ENCODE results near the gene ZNF92.
"Not testable (repeated sequence)": the region's sequence is repeated elsewhere in the genome, so short reads cannot be mapped to it uniquely, and the experiment has no call there.

ZNF92 gene

DNA sequence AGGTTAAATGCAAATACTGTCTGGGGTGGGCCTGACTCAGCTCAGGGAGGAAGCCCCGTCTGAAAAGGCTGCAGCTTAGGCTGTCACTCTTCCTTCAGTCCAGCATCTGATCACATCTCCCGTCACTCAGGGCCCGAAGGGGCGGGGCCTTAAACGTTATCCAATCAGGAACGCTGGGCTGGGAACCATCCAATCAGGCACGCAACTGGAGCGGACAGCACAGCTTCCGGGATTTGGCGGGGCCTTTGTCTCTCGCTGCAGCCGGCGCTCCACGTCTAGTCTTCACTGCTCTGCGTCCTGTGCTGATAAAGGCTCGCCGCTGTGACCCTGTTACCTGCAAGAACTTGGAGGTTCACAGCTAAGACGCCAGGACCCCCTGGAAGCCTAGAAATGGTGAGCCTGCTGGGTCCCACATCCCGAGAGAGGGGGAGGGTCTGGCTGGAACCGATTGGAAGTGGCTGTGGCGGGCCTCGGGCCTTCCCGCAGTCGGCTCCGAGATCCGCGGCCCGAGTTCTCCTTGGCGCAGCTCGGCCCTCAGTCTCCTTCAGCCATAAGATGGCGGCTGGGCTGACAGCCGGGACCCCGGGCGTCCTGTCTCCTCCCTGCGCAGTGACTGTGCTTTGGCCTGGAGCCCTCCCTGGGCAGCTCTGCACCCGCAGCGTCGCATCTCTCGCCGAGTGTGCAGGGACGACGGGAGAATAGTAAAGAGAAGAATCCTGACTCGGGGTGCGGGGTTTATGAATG lies at the start of gene ZNF92:
ZNF92 (plus strand) TSS at position 248 of the 744 bp plus-strand sequence; CDS start at position 391, 143 bp downstream.
- peak; percentile 99 for DNase-seq

DNA sequence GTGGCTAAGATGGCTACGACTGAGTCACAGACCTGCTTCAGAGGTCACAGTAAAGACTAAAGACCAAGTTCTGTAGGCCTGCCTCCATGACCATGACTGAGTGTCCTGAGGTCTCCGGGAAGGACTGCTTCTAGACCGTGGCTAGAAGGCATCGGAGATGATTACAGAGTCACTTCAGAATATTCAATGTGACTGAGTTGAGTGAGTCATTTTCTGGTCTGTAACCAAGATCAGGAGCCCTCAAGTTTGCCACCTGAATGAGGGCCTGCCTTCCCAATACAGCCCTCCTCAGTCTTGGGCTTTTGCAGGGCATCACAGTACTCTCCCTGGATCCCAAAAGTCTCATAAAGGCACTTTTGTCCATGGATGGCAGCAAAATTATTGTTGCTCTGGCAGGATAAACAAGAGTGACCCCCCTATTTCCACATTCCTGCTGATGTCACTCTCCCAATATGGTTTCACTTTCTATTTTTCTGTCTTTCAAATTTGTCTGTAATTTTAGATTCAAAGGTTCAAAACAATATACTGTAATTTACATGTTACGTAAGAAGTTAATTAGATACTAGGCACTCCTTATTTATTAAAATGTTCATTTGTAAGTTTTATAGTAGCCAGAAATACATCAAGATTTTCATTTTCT lies 47.7 kb upstream of the ZNF92 start:
- DNase-seq, result no peak

DNA sequence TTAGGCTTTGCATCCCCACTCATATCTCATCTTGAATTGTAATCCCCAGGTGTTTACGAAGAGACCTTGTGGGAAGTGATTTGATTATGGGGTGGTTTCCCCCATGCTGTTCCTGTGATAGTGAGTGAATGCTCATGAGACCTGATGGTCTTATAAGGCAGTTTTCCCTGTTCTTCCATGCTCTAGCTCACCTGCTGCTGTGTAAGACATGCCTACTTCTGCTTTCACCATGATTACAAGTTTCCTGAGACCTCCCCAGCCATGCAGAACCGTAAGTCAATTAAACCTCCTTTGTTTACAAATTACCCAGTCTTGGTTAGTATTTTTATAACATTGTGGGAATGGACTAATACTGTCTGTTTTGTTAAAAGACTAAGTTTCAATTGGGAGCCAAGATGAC lies 35.3 kb upstream of the ZNF92 start:
- DNase-seq, result no peak

DNA sequence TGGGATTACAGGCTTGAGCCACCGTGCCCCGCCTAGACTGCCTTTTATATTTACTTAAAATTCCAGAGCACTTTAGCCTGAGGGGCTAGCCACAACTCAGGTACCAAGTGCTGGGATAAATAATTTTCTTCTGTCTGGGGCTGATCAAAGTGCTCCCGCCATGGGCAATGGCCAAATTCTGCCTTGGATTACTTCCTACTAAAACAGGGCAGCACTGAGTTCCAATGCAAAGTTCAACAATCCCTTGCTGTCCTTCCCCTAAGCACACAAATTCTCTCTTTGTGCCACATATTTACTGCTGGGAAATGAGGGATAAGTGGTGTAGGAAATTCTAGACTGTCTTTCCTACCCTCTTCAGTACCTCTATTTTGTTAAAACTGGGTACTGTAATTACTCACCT lies 34.4 kb upstream of the ZNF92 start:
- no peak for DNase-seq

DNA sequence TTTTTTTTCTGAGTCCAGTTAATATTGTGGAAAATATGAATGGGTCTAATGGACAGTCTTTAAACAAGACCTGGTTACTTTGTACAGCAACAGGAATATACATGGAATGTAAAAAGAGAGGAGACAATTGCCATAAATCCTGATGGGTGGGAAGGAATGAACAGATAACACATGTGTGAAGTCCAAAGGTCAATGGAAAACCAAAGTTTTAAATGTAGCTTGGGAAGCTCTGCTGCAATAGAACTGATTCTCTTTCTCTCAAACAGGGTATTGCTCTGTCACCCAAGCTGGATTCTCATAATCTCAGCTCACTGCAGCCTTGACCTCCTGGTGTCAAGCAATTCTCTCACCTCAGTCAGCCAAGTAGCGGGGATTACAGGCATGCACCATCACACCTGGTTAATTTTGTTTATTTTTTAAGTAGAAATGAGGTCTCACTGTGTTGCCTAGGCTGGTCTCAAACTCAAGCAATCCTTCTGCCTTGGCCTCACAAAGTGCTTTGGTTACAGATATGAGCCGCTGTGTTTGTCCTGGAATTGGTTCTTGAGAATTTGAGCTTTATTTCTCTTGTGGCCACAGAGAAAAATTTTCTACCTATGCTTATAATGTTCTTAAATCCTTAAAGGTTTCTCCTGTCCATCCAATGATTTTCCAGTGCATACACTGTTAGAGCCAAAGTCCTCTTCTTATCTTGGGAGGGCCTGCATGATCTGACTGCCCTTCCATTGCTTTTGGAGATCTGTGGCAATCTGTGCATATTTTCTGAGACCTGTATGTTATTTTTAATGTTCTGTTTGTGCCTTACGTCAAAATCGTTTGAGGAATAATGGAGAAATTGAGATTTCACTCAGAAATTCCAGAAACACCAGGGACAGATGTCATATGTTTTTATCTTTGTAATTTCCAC lies 30.7 kb upstream of the ZNF92 start:
- no peak for DNase-seq

DNA sequence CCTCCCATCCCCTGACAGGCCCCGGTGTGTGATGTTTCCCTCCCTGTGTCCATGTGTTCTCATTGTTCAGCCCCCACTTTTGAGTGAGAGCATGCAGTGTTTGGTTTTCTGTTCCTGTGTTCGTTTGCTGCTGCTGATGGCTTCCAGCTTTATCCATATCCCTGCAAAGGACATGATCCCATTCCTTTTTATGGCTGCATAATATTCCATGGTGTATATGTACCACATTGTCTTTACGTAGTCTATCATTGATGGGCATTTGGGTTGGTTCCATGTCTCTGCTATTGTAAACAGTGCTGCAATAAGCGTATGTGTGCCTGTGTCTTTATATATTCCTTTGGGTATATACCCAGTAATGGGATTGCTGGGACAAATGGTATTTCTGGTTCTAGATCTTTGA lies 29.1 kb upstream of the ZNF92 start:
- not testable (repeated sequence) for DNase-seq

DNA sequence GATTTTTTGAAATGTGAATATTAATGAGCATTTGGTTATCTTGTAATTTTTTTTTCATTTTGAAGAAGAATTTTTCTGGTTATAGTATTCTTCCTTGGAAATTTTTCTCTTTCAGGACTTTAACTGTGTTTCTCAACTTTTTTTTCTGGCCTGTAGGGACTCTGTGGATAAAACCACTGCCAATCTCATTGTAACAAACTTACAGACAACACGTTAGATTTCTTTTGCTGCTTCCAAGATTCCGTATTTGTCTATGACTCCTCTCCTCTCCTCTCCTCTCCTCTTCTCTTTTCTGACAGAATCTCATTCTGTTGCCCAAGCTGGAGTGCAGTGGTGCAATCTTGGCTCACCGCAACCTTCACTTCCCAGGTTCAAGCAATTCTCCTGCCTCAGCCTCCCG lies 19.4 kb upstream of the ZNF92 start:
- DNase-seq, result no peak

DNA sequence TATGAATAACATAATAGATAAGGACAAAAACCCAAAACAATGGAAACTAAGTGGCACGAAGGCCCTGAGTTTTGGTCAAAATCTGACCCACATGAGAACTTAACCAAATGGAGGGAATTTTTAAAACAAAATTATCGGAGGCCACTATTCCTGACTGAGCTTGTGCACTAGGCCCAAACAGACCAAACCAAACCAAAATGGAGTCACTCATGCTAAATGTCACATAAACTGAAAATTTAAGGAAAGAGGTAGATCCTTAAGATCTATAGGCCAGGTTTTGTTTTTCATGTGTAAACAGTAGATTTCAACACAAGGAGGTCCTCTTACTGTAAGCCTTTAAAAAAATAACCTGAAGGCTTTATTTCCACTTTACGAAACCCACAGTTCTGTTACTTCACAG lies 3.8 kb upstream of the ZNF92 start:
- no peak for DNase-seq

DNA sequence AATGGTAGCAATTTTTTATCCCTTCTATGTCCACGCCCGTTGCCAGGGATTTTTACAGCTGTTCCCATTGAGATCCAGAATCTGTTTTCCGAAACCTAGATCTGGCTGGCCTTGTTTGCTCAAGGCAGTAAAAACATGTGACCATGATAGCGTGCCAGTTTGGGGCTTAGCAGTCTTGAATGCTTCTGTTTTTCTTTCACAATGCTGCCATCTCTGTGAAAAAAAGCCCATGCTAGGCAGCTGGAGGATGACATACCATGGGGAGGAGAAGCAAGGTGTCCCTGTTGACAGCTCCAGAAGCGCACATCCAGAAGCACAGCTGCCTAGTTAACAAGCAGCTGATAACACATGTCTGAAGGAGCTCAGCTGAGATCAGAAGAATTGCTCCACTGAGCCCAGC lies 2.2 kb upstream of the ZNF92 start:
- DNase-seq, result no peak

DNA sequence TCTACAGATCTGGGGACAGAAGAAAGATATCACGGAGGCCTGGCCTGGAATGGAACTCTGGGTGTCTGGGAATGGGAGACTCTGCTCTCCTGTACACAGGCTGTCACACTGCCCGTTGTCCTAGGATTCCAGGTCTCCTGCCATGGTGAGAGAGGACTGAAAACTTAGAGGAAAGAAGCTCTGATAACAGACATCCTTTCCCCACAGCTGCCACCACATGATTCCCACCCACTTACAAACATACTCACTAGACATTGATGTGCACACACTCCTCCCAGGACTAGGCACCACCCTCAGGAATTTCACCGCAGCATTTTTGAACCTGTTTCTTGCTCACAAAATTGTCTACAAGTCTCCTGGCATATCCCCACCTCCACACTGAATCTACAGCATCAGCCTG lies 5.7 kb downstream of the ZNF92 start:
- no peak for DNase-seq

DNA sequence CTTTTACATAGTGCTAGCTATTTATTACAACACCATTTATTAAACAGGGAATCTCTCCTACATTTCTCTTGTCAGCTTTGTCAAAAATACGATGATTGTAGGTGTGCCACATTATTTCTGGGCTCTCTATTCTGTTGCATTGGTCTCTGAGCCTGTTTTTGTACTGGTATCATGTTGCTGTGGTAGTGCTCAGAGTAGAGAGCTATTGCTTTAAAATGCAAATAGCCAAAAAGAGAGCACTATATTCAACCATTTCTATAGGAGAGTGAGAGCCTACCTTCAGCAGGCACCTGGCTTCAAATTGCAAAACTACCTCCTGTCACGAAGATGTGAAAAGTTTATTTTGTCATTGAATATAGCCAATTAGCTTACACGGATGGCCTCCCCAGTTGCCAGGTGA lies 8.1 kb downstream of the ZNF92 start:
- no peak for DNase-seq

DNA sequence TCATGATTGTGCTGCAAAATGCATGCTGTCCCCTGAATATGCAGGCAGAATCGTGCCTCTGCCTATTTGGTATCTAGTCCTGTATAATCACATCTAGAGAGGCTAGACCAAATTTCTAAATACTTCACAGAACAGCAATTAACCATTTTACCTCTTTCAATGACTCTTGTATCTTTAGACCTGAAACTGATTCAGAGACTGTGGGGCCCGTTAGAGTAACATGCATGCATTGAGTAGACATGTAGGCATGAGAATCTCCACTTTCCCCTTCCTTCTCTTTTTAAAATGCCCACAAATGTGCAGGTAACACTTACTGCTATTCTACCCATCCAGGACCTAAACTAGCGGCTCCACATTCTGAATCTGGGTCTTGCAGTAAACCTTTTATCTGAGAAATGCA lies 8.8 kb downstream of the ZNF92 start:
- DNase-seq, result no peak

DNA sequence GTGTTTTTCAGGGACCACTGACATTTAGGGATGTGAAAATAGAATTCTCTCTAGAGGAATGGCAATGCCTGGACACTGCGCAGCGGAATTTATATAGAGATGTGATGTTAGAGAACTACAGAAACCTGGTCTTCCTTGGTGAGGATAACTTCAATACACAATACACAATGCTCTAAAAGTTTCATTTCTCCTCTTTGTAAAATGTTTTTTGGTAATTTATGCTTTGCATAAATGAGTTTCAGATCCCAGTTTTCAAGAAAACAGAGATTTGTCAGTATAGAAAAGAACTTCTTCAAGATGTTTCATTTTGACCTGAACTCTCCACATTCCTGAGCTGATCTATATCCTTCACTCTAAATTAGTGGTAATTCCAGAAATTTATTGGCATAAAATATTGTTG lies 14.2 kb downstream of the ZNF92 start:
- no peak for DNase-seq

DNA sequence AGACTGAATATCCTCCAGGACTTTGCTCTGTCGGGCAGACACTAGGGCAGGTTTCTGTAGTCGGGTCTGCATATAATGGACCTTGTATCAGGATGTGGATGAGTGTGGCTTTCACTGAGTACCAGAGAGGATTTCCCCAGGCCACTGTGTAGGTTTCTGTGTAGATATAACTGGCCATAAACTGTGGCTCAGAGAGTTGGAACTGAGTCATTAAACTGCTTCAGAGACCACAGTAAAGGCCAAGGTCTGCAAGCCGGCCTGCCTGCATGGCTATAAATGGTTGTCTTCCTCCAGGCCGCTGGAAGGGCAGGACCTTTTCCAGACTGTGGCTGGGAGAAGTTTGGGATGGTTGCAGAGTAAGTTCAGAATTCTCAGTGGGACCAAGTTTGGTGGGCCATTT lies 16.9 kb downstream of the ZNF92 start:
- DNase-seq, result no peak

DNA sequence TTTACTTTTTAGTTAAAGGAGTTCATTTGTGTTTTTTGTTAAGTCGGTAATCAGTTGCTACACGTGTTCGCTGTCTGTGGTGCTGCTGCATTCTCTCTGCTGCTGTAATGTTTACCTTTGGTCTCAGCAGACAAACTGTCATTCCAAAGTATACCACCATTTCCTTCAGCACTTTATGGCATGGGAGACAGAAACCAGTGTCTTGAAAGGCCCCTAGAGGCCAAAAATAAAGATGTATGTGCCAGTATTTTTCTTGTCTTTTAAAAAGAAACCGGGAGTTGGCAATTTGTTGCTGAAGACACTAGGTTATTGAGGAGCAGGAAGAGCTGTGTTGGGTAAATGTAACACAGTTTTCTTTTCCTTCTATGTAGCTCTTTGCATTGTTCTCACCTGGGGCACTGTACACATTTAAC lies 24.1 kb downstream of the ZNF92 start:
- DNase-seq, result no peak

DNA sequence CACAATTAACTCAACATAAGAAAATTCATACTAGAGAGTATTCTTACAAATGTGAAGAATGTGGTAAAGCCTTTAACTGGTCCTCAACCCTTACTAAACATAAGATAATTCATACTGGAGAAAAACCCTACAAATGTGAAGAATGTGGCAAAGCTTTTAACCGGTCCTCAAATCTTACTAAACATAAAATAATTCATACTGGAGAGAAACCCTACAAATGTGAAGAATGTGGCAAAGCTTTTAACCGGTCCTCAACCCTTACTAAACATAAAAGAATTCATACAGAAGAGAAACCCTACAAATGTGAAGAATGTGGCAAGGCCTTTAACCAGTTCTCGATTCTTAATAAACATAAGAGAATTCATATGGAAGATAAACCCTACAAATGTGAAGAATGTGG lies 25.0 kb downstream of the ZNF92 start:
- DNase-seq, result not testable (repeated sequence)

DNA sequence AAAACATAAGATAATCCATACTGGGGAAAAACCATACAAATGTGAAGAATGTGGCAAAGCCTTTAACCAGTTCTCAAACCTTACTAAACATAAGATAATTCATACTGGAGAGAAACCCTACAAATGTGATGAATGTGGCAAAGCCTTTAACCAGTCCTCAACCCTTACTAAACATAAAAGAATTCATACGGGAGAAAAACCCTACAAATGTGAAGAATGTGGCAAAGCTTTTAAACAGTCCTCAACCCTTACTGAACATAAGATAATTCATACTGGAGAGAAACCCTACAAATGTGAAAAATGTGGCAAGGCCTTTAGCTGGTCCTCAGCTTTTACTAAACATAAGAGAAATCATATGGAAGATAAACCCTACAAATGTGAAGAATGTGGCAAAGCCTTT lies 25.4 kb downstream of the ZNF92 start:
- not testable (repeated sequence) for DNase-seq

DNA sequence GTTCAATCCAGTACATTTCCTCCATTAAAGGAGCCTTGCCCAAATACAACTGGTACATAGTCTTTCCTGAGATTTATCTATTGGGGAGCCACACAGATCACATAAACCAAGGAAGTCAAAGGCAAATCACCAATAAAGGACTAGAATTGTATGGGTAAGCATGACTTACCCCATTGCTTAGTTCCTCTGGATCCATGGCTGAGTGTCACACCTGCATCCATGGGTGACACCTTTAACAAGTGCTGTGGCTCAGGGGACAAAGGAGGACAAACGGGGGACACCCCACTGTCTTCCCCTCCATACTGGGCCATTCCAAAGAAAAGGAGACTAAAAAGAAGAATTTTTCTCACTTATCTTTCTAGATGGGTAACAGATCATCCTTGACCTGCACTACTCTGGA lies 30.4 kb downstream of the ZNF92 start:
- DNase-seq, result no peak

DNA sequence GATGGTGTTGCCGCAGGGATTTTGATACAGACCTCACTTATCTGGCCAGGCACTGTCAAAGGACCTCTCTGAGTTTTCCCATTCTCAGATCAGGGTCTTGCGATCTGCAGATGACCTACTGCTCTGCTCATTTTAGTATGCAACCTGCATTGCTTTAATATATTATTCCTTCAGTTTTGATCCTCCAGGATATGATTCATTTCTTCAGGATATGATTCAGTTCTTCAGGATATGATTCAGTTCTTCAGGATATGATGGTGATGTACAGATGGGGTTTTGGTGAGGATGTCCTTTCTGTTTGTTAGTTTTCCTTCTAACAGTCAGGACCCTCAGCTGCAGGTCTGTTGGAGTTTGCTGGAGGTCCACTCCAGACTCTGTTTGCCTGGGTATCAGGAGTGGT lies 33.1 kb downstream of the ZNF92 start:
- not testable (repeated sequence) for DNase-seq

DNA sequence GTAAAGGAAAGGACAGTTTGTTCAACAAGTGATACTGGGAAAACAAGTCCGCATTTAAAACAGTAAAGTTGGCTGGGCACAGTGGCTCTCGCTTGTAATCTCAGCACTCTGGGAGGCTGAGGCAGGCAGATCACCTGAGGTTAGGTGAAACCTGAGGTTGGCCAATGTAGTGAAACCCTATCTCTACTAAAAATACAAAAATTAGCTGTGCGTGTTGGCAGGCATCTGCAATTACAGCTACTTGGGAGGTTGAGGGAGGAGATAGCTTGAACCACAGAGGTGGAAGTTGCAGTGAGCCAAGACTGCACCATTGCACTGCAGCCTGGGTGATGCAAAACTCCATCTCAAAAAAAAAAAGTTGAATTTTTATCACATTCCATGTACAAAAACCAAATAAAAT lies 35.7 kb downstream of the ZNF92 start:
- DNase-seq, result no peak

DNA sequence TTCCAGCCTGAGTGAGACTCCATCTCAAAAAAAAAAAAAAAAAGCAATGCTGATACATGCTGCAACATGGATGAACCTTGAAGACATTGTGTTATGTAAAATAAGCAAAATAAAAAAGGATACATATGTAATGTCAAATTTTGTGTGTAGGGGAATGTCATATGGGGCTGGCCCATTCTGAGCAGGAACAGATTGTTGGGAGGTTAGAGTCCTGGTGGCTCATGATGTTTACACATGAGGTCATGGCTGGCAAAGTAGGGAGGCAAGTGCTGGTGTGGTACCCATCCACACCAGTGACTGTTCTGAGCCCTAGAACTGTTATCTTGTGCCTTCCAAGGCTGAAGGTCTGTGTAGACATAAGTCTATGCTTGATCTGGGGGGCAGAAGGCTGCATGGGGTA lies 37.6 kb downstream of the ZNF92 start:
- no peak for DNase-seq

DNA sequence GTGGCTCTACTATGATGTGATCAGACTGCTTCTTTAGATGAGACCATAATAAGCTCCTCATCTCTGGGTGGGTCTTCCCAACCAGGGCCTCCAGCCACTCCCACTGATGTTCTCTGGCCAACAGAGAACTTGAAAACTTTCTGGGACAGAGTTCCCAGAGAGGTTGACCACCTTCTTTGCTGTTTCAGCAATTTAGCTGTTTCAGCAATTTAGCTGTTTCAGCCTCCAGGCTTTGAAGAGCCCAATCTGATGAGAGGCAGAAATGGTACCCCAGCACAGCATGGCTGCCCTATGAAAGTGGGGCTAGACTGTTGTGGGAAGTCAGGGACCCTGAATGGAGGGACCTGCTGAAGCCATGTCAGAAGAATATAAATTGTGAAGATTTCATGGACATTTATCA lies 49.0 kb downstream of the ZNF92 start:
- no peak for DNase-seq

DNA sequence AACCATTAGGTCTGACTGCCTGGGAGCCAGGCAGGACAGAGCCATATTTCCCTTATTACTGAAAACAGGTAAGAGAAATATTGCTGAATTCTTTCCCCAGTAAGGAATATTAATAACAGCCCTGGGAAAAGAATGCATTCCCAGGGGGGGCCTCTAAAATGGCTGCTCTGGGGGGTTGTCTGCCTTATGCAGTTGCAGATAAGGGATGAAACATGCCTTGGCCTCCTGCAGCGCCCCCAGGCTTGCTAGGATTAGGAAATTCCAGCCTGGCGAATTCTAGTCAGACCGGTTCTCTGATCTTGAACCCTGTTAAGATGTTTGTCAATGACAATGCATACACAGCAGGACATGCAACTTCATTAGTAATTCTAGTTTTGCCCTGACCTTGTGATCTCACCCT lies 49.6 kb downstream of the ZNF92 start:
- not testable (repeated sequence) for DNase-seq
